Measurements from ENCODE around the gene KMT2C. TPM values are rescaled to one million over a fixed set of nuclear protein-coding genes. Genes with fewer than 3 reads are reported as not detected.
"Not testable (repeated sequence)": the region's sequence is repeated elsewhere in the genome, so short reads cannot be mapped to it uniquely, and the experiment has no call there.

KMT2C gene
- total RNA-seq, 1 donor from 2014 or later = 68.6 TPM

DNA sequence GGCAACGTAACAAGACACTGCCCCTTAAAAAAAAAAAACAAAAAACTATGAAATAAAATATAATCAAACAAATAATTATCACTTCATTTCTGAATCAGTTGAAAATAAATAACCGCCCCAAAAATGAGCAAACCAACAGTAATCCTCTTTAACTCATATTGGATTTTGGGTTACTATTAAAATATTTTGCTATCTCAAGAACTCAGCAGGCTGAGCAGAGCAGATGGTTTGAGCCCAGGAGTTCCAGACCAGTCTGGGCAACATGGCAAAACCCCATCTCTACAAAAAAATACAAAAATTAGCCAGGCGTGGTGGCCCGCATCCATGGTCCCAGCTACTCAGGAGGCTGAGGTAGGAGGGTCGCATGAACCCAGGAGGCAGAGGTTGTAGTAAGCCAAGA, 216.2 kb downstream of the KMT2C start:
- intact Hi-C loops (cut with micrococcal nuclease) = not testable (repeated sequence)

- intact Hi-C loops (cut with micrococcal nuclease) = not testable (repeated sequence)
Observed at GRCh38 chr7:152208766-152209165, 227.0 kb downstream of the KMT2C start.

DNA sequence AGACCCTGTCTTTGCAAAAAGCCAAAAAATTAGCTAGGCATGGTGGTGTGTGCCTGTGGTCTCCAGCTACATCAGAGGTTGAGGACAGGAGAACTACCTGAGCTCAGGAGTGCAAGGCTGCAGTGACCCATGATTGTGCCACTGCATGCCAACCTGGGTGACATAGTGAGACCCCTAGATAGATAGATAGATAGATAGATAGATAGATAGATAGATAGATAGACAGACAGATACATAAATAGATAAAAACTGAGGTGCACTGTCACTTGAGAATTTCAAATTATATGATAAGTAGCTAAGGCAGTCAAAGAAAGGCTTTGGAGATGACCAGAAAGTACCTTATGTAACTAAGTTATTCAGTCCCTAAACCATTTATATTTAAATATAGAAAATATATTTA, 231.4 kb downstream of the KMT2C start:
- intact Hi-C loops (cut with micrococcal nuclease) = not testable (repeated sequence)

DNA sequence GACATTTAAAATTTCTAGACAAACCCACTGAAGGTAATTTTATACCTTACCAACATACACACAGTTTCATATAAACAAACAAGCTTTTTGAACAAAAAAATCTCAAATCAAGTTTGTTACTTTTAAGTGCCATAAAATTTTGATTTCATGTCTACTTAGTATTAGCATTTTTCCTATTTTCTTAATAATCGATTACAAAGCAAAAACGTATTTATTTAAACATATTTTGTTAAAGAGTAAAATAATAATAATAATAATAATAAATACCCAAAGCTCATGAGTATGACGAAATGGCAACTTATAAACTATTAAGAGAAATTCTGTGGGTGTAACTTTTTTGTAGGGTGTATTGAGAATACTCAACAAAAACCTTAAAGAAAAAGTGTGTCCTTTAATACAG, 232.7 kb downstream of the KMT2C start:
- intact Hi-C loops (cut with micrococcal nuclease) = no loop called here

- intact Hi-C loops (cut with micrococcal nuclease) = no loop called here
Observed at GRCh38 chr7:152202056-152202455, 233.7 kb downstream of the KMT2C start.

DNA sequence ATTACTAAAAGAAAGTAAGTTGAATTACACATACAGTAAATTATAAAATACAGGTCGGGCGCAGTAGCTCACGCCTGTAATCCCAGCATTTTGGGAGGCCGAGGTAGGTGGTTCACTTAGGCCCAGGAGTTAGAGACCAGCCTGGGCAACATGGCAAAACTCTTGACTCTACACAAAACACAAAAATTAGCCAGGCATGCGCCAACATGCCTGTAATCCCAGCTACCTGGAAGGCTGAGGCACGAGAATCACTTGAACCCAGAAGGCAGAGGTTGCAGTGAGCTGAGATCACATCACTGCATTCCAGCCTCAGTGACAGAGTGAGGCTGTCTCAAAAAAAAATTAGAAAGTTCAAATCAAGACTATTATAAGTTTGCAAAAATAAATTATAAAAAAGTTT, 235.4 kb downstream of the KMT2C start:
- intact Hi-C loops (cut with micrococcal nuclease) = no loop called here

DNA sequence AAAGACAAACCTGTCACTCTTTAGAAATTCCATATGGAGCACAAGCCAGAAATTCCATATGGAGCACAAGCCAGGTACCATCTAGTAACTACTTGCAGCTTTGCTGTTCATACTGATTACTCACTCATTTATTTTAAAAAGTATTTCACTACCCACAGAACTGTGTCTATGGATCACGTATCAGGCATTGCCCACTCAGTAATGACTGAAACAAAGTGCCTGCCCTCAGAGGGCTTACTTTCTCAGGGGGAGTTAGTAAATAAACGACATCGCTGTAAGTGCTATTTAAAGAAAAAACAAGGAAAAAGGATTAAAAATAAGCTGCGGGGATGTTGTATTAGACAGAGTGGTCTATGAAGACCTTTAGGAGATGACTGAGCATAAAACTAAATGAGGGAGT, 239.4 kb downstream of the KMT2C start:
- intact Hi-C loops (cut with micrococcal nuclease) = no loop called here

DNA sequence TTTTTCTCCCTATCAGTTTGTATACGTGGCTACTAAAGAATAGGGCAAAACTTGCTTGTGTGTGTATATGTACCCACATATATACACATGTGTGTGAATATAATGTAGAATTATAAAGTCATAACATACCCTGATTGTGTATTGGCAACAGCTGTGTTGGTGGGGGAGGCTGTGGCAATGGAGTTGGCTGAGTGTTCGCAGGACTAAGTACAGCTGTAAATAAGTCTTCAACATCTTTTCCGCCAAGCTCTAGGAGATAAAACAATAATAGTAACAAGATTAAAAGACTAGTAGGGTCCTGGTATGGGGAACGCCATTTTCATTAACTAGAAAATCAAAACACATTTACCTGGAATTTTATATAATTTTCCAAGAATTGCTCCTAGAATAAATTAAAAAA, 241.9 kb downstream of the KMT2C start:
- intact Hi-C loops (cut with micrococcal nuclease) = no loop called here

DNA sequence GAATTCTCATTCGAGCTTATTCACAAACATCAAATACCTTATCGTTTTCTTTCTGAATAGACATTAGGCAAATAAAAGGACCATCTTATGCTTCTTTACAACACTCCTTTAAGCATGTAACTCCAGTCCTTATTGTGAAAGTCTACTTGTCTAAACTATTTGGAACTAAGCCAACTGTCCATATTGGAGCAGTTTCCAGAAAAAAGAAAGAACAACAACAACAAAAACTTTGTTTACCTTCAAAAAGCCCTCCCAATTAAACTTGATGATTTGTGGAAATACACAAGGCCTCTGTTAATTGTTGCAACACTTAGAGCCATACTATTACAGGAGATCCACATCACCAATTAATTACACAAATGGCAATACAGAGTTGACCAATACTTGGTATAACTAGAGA, 246.7 kb downstream of the KMT2C start:
- intact Hi-C loops (cut with micrococcal nuclease) = no loop called here

GRCh38 chr7:152185558-152185957, 250.2 kb downstream of the KMT2C start:
- intact Hi-C loops (cut with micrococcal nuclease) = no loop called here

DNA sequence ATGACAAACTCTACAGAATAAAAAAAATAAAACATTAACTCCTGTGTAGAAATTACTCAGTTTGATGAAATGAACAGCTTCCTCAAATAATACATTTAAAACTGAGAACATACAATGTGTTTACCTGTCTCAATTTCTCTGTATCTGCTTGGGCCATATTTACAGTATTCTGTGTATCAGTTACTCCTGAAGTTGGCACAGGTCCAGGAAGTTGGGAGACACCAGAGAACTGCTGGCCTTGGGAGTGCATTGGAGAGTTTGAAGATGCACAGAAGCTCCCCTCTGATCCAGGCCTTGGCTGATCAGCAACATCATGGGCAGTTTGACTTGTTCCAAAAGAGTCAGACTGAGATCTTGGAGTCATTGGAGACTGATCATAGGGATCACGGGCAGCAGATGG, 255.2 kb downstream of the KMT2C start:
- intact Hi-C loops (cut with micrococcal nuclease) = no loop called here

DNA sequence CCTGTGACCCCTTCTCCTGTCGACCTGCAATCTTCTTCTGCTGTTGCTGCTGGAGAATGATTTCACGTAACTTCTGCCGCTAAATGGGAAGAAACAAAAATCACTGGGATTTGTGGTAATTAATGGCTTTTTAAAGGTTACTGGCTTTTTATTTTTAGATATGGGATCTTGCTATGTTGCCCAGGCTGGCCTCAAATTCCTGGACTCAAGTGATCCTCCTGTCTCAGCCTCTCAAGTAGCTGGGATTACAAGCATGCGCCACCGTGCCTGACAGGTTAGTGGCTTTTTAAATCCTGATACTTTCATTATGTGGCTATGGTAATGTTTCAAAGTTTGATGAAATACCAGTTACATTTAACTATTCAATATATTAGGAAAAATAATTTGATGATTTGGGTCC, 255.8 kb downstream of the KMT2C start:
- intact Hi-C loops (cut with micrococcal nuclease) = no loop called here

- intact Hi-C loops (cut with micrococcal nuclease) = loop anchor here (10.0 kb wide), 1 partner anchor 526 kb away; no protein-coding TSS in a partner anchor
Observed at GRCh38 chr7:152178405-152179058, 257.3 kb downstream of the KMT2C start.

- intact Hi-C loops (cut with micrococcal nuclease) = loop anchor here (10.0 kb wide), 1 partner anchor 527 kb away; no protein-coding TSS in a partner anchor
Observed at GRCh38 chr7:152177681-152178404, 258.0 kb downstream of the KMT2C start.

DNA sequence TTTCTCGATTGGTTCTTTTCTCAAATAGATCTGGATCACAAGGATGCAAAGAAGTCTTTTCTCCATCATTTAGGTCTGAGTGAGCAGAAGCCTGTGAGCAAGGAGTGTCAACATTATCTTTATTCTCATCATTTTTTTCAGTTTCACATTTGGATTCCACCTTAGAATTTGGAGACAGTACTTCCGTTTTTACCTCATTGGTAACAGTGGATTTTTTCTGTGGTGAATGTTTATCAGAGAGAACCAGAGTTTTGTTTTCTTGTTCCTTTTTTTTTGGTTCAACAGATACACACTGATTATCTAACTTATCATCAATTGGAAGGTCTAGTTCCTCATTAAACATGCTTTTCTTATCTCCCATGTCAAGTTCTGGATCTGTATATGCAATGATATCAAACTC, 259.0 kb downstream of the KMT2C start:
- intact Hi-C loops (cut with micrococcal nuclease) = loop anchor here (10.0 kb wide), 1 partner anchor 528 kb away; no protein-coding TSS in a partner anchor

DNA sequence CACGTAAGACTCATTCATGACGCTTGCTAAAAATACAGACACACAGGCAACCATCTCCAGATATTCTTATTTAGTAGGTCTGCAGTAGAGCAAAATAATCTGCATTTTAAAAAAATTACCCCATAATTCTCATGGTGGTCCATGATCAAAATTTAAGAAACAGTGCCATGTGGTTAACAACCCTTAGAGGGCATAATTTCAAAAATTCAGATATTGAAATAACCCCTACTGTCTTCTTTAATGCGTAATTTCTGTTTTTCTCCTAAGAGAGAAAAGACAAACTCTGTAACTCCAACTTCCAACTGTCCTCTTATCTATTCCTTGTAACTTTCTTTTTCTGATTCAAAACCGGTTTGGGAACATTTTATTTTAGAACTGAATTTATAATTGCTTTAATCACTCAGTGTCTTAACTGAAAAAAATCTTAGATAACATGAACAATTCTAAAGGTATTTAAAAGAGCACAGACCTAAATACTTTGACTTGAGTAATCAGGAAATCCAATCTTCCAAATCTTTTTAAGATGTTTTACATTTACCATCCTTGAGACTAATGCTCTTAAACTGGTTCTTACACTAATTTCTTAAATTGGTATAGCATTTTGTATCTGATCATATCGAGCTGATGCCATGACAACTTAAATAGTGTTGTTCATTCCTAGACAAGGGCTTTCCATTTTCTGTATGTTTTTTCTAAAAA, 262.3 kb downstream of the KMT2C start:
- intact Hi-C loops (cut with micrococcal nuclease) = loop anchor here (10.0 kb wide), 1 partner anchor 531 kb away; no protein-coding TSS in a partner anchor

- intact Hi-C loops (cut with micrococcal nuclease) = no loop called here
Observed at GRCh38 chr7:152162287-152162686, 273.5 kb downstream of the KMT2C start.

DNA sequence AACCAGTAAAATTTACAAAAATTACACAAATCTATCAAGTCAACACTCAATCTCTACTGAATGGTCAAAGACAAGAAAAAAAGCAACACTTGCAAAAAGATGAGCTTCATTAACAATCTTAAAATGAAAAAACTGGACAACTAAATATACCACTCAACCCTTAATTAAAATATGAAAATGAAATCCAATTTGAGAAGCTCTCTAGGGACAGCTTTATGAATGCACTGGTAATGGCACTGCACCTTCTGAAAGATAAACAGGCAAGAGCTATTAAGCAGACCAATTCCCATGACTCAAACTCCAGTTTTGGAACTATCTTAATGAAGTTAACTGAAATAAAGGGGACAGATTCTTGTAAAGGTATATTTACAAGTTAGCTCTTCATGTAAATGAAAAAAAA, 274.6 kb downstream of the KMT2C start:
- intact Hi-C loops (cut with micrococcal nuclease) = no loop called here

DNA sequence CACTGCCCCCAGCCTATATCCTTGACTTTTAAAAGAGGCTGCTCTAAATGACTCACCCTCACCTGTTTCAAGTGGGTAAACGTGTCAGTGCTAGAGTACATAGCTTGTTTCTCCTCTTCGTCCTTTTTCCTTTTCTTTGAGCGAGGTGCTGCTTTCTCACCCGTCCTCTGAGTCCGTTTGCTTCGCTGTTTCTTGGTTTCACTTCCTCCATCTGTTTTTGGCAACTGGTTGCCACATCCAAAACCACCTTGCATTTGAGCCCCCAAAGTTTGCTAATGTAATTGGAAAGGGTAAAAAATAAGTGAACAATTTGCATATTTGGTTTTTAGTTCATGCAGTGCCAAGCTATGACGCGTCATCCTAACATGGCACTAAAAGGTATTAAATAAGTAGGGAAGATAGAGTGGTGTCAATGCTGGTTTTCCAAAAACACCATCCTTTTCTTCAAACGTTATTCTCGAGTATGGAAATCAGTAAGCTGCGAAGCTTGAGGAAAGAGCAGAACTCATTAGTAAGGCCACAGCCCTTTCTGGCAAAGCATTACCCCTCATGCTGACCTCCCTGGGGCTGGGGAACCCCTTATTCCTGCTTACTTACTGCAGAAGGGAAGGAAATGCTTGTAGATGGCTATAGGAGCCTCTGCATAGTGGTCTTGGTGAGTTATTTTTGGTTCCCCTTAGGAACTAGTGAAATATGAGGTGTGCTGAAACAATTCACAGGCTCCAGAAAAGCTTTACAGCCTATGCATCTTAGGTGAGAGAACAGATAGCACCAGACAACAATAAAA, 276.8 kb downstream of the KMT2C start:
- intact Hi-C loops (cut with micrococcal nuclease) = no loop called here

GRCh38 chr7:152152267-152152666, 283.5 kb downstream of the KMT2C start:
- intact Hi-C loops (cut with micrococcal nuclease) = no loop called here

GRCh38 chr7:152149363-152149762, 286.4 kb downstream of the KMT2C start:
- intact Hi-C loops (cut with micrococcal nuclease) = loop anchor here (10.0 kb wide), 4 partner anchors 285 to 555 kb away; partner anchors contain the start of genes KMT2C and XRCC2

All from T-helper 1 cell treated with Interleukin-12 subunit alpha and Interleukin-12 subunit beta and Interleukin-4 antibody, amounts not matched to agents 30 ng/mL and 1 ng/mL, for 36 hours (primary cell).